ENCODE measurements around the gene JMJD8. TPM values are rescaled to one million over a fixed set of nuclear protein-coding genes. Genes with fewer than 3 reads are reported as not detected.

The JMJD8 gene
- total RNA-seq, 1 experiment from 2014 or later: 33.4 TPM

DNA sequence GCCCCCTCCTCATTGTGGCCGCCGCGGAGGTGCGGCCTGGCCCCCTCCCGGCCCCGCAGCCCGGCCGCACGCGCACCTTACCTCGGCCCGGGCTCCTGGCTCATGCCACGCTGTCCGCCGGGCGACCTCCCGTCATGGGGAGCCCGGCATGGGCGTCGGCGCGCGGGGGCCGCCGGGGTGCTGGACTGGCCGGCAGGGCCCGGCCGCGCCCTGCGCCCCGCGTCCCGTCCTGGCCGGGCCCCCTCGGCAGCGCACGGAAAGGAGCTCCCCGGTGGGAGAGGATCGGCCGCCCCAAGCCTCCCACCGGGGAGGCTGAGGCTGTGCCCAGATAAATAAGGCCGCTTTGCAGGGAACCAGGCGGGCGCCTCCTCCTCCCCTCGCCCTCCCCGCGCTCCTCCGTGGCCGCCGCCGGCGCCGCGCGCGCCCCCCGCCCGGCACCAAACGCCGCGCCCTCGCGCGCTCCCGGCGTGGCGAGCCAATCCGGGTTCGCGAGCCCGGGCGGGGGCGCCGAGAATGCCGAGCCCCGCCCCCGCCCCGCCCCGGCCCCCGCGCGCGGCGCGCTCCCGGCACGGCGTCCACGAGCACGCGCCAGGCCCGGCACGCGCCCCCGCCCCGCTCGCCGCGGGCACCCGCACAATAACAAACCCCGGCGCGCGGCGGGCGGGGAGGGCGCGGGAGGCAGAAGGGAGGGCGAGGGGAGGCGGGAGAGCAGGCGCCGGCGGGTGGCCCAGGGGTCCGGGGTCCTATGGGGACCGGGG, 21.5 kb upstream of the JMJD8 start, which contains the start of gene FBXL16:
FBXL16 (minus strand) TSS at position 371 of the 758 bp plus-strand sequence. CDS start 8,396 bp downstream, outside the sequence.
- intact Hi-C loops (cut with micrococcal nuclease): no loop called here
- peak within 1 kb of the TSS; percentile 83 for H3K4me3 Mint-ChIP-seq (ENCODE audit: unreplicated experiment)
- ChIA-PET POLR2A (interaction anchor here (0.9 to 3.2 kb wide), 10 partner anchors 10 to 32 kb away, joined by 3 to 24 read pairs (median 14); partner anchors contain the start of genes ANTKMT, HAGHL, METRN and STUB1), CTCF (interaction anchor here (0.5 to 1.5 kb wide), 2 partner anchors 102 to 351 kb away, joined by 3 to 4 read pairs; no protein-coding TSS in a partner anchor)
- H3K9me3 Mint-ChIP-seq (ENCODE audit: unreplicated experiment): no peaks in the 10 kb centered on the region
- H3K4me1 Mint-ChIP-seq (ENCODE audit: insufficient read depth, unreplicated experiment): peaks cover 17% of the 10 kb centered on the region
- TF ChIP-seq, protein P1, sequence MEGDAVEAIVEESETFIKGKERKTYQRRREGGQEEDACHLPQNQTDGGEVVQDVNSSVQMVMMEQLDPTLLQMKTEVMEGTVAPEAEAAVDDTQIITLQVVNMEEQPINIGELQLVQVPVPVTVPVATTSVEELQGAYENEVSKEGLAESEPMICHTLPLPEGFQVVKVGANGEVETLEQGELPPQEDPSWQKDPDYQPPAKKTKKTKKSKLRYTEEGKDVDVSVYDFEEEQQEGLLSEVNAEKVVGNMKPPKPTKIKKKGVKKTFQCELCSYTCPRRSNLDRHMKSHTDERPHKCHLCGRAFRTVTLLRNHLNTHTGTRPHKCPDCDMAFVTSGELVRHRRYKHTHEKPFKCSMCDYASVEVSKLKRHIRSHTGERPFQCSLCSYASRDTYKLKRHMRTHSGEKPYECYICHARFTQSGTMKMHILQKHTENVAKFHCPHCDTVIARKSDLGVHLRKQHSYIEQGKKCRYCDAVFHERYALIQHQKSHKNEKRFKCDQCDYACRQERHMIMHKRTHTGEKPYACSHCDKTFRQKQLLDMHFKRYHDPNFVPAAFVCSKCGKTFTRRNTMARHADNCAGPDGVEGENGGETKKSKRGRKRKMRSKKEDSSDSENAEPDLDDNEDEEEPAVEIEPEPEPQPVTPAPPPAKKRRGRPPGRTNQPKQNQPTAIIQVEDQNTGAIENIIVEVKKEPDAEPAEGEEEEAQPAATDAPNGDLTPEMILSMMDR (IDR thresholded peaks at IDR 0.05; ENCODE audit: unreplicated experiment): no peak
- peaks cover 15% of the 10 kb centered on the region for H3K36me3 Mint-ChIP-seq (ENCODE audit: insufficient read depth, unreplicated experiment)
- no peaks in the 10 kb centered on the region for H3K27me3 Mint-ChIP-seq (ENCODE audit: insufficient read depth, unreplicated experiment)
- DNase-seq (ENCODE audit: unreplicated experiment): peak; percentile 63
- peak within 1 kb of the TSS; percentile 67 for H3K27ac Mint-ChIP-seq (ENCODE audit: low read depth, unreplicated experiment)
- no TSS peak for BruUV-seq (replicated peaks)

DNA sequence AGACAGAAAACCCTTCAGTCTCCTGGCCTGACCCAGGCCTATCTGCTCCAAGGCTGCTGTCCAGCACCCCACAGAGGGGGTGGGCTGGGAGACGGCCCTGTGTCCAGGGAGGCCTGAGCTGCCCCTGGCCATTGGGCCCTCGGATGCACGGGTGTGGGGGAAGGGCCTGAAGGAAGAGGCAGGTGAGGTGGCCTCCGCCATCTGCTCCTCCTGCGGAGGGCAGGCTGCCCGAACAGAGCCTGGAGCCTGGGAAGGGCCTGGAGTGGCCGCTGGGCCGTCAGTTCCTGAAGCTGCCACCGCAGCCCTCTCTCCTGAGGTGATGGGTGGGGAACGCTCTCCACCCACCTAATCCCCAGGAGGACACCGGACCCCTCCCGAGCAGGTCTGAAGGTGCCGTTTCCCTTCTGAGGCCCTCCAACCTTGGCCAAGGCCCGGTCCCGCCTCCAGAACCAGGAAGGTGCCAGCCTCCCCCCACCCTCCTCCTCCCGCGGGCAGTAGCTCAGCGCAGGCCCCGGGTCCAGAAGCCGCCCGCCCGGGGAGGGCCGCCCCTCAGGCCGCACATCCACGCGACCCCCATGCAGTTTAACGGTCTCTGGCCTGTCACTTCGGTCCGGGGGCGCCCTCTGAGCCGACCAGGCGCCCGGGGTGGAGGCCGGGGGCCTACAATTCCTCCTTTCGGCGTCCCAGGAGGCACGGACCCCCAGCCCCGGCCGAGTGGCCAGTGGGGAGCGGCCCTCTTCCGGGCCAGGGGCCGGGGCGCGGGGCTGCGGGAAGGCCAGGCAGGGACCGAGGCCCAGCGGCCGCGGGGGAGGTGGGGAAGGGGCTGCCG, 20.6 kb upstream of the JMJD8 start:
- peaks cover 15% of the 10 kb centered on the region for H3K36me3 Mint-ChIP-seq (ENCODE audit: insufficient read depth, unreplicated experiment)
- H3K4me3 Mint-ChIP-seq (ENCODE audit: unreplicated experiment): peak overlapping the region; percentile 83
- TF ChIP-seq, protein P1 (IDR thresholded peaks at IDR 0.05; ENCODE audit: unreplicated experiment): no peak
- no peaks in the 10 kb centered on the region for H3K9me3 Mint-ChIP-seq (ENCODE audit: unreplicated experiment)
- H3K27me3 Mint-ChIP-seq (ENCODE audit: insufficient read depth, unreplicated experiment): no peaks in the 10 kb centered on the region
- DNase-seq (ENCODE audit: unreplicated experiment): no peak
- H3K4me1 Mint-ChIP-seq (ENCODE audit: insufficient read depth, unreplicated experiment): peaks cover 12% of the 10 kb centered on the region
- POLR2A ChIA-PET: interaction anchor here (0.9 to 3.2 kb wide), 11 partner anchors 8 to 62 kb away, joined by 3 to 24 read pairs (median 4); partner anchors contain the start of genes ANTKMT, CIAO3, METRN and WDR24
- BruUV-seq (replicated peaks): no TSS peak
- CTCF ChIA-PET: interaction anchor here (0.5 to 1.5 kb wide), 5 partner anchors 10 to 352 kb away, joined by 3 to 6 read pairs (median 4); partner anchors contain the start of gene METRN
- H3K27ac Mint-ChIP-seq (ENCODE audit: low read depth, unreplicated experiment): no peak overlapping the region
- intact Hi-C loops (cut with micrococcal nuclease): no loop called here

DNA sequence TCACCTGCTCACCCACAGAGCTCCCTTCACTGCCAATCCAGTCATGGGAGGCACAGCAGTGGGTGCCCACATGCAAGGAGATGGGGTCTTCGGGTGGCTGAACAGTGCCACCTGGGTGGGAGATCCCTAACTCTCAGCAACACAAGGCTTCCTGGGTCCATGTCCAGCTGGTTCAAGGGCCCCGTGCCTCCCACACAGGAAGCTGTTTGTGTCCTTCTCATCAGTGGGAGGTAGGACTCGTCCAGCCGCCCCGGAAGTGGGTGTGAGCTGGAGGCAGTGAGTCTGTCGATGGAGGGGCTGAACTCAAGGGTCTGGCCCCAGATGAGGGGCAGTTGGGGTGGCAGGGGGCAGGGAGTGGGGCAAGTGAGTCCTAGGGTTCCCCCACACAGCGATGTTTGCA, 19.9 kb upstream of the JMJD8 start:
- peaks cover 12% of the 10 kb centered on the region for H3K4me1 Mint-ChIP-seq (ENCODE audit: insufficient read depth, unreplicated experiment)
- H3K27ac Mint-ChIP-seq (ENCODE audit: low read depth, unreplicated experiment): no peak overlapping the region
- no TSS peak for BruUV-seq (replicated peaks)
- CTCF ChIA-PET: interaction anchor here (0.5 to 1.5 kb wide), 10 partner anchors 8 to 1080 kb away, joined by 3 to 6 read pairs (median 3); partner anchors contain the start of genes ANTKMT, METRN and RHOT2
- intact Hi-C loops (cut with micrococcal nuclease): no loop called here
- POLR2A ChIA-PET: interaction anchor here (0.5 to 3.2 kb wide), 11 partner anchors 9 to 1292 kb away, joined by 3 to 24 read pairs (median 4); partner anchors contain the start of genes ANTKMT, CIAO3, JMJD8 and METRN
- no peaks in the 10 kb centered on the region for H3K9me3 Mint-ChIP-seq (ENCODE audit: unreplicated experiment)
- TF ChIP-seq, protein P1 (IDR thresholded peaks at IDR 0.05; ENCODE audit: unreplicated experiment): no peak
- no peak for DNase-seq (ENCODE audit: unreplicated experiment)
- H3K36me3 Mint-ChIP-seq (ENCODE audit: insufficient read depth, unreplicated experiment): peaks cover 20% of the 10 kb centered on the region
- H3K4me3 Mint-ChIP-seq (ENCODE audit: unreplicated experiment): peak overlapping the region; percentile 83
- H3K27me3 Mint-ChIP-seq (ENCODE audit: insufficient read depth, unreplicated experiment): no peaks in the 10 kb centered on the region

All from MCF 10A (cell line).